ENCODE data around the gene SPRR4.

GRCh38 chr1:152969036-152969435 is 1.4 kb upstream of the SPRR4 start:
- TF ChIP-seq POLR2AphosphoS5 (IDR thresholded peaks at IDR 0.05; ENCODE audit: low read depth, low read length) (no peak), POLR2A (IDR thresholded peaks at IDR 0.05; ENCODE audit: low read depth, low read length) (no peak)
